Testis (tissue), 2 donors: ENCODE measurements around the gene TBXA2R.

Experiments
- POLR2A ChIP-seq: fragments of 450-650 bp; IDR thresholded peaks from one replicate; pipeline ENCODE4 v1.6.1; 2017; ENCODE audit warnings: antibody characterized with exemption, mild to moderate bottlenecking, moderate library complexity
- TF ChIP-seq, protein P1 (sequence below), 3 experiments: fragments of 450-650 bp in 2 of 3; fragments of 200-600 bp in 1 of 3; sonication (generic) in 1 of 3; IDR thresholded peaks; one replicate each; pipeline ENCODE4 v1.5.1; 2016 to 2019; ENCODE audit warnings: antibody characterized with exemption in 3 of 3, mild to moderate bottlenecking in 2 of 3, moderate library complexity in 1 of 3

DNA sequence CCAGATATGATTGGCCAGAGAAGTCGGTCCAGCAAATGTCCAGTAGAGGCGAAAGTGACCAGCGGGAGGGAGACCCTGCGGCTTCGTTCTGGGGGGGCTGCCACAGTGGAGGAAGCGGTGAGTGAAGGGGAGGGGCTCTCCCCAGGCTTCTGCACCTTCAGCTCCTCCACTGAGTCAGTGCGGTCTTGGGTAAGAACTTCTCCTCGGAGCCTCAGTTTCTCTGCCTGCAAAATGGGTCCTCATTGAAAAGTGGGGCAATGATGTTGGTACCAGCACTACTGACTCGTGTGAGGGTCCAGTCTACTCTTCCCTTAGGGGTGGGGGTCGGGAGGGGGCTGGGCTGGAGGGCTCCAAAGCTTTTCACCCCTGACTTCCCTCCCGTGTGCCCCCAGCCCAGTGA, 17.2 kb downstream of the TBXA2R start:
- TF ChIP-seq, protein P1, sequence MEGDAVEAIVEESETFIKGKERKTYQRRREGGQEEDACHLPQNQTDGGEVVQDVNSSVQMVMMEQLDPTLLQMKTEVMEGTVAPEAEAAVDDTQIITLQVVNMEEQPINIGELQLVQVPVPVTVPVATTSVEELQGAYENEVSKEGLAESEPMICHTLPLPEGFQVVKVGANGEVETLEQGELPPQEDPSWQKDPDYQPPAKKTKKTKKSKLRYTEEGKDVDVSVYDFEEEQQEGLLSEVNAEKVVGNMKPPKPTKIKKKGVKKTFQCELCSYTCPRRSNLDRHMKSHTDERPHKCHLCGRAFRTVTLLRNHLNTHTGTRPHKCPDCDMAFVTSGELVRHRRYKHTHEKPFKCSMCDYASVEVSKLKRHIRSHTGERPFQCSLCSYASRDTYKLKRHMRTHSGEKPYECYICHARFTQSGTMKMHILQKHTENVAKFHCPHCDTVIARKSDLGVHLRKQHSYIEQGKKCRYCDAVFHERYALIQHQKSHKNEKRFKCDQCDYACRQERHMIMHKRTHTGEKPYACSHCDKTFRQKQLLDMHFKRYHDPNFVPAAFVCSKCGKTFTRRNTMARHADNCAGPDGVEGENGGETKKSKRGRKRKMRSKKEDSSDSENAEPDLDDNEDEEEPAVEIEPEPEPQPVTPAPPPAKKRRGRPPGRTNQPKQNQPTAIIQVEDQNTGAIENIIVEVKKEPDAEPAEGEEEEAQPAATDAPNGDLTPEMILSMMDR (IDR thresholded peaks at IDR 0.05), result no peak
- no peak for TF ChIP-seq POLR2A
